ENCODE data around the gene WRAP73. TPM values are rescaled to one million over a fixed set of nuclear protein-coding genes. Genes with fewer than 3 reads are reported as not detected.
A peak's percentile ranks its signal among the peaks of the same experiment; 100 is the strongest.

The WRAP73 gene
- total RNA-seq, 1 experiment from 2014 or later: 41.2 TPM

DNA sequence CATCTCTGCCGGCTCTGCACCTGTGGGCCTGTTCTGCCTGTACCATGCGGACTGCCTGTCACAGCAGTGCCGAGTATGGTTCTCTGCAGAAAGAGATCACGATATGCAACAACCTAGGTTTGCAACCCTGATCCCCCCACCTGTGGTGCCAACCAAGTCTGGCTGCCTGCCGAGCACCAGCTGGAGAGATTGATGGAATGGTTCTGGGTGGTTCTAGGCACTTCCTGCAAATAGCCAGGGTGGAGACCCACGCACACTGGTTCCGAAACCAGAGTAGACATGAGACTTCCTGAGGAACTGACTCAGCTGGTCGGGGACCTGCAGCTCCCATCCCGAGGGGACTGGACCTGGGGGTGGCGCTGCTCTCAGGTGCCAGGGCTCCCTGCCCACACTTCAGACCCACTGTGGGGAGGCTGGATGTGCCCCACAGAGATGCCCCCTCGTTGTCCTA, 19.7 kb downstream of the WRAP73 start:
- no peak for DNase-seq (ENCODE audit: low spot score)
- Histone ChIP-seq H3K36me3 (ENCODE audit: insufficient read depth, low read length, poor library complexity, severe bottlenecking) (peaks cover 27% of the 10 kb centered on the region), H3K27ac (ENCODE audit: low read depth, low read length, poor library complexity, severe bottlenecking) (no peak overlapping the region)

DNA sequence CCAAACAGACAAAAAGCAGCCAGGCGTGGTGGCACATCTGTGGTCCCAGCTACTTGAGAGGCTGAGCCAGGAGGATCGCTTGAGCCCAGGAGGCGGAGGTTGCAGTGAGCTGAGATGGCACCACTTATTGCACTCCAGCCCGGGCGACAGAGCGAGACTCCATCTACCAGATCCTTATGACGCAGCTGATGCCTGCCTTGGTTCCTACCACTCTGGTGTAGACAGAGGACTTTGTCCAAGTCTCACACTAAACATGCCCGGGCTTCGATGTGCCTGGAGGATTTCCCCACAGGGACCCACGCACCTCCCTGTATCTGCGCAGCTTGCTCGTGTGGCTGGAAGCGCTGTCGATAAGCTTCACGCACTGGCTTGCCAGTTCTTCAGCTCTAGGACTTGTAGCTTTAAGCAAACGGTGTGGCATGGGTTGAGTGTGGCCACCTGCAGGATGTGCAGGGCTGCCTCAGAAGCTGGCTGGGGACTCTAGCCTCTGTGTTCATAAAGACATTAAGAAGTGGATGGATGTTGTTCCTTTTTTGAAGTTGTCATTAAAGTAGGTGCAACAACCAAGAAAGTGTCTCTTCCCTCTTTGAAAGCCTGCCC, 20.2 kb downstream of the WRAP73 start:
- Histone ChIP-seq H3K4me1 (ENCODE audit: insufficient read depth, low read length, poor library complexity, severe bottlenecking) (no peaks in the 10 kb centered on the region), H3K9me3 (ENCODE audit: low read depth, low read length, poor library complexity, severe bottlenecking) (no peaks in the 10 kb centered on the region), H3K4me3 (ENCODE audit: low read depth, low read length, poor library complexity, severe bottlenecking) (no peak overlapping the region), H3K27ac (ENCODE audit: low read depth, low read length, poor library complexity, severe bottlenecking) (no peak overlapping the region), H3K36me3 (ENCODE audit: insufficient read depth, low read length, poor library complexity, severe bottlenecking) (peaks cover 21% of the 10 kb centered on the region), H3K27me3 (replicated peaks; ENCODE audit: insufficient read depth, low read depth, low read length, poor library complexity) (no peaks in the 10 kb centered on the region)
- intact Hi-C loops (cut with micrococcal nuclease; ENCODE audit: unreplicated experiment): no loop called here
- ChIA-PET CTCF (interaction anchor here (1.9 kb wide), 1 partner anchor 10 kb away, joined by 7 read pairs; no protein-coding TSS in a partner anchor), POLR2A (ENCODE audit: low non-redundant PET) (no interaction called here)
- no peak for TF ChIP-seq EZH2 (IDR thresholded peaks at IDR 0.05; ENCODE audit: borderline replicate concordance, low read depth, low read length, poor library complexity, severe bottlenecking)
- TF ChIP-seq, protein P1, sequence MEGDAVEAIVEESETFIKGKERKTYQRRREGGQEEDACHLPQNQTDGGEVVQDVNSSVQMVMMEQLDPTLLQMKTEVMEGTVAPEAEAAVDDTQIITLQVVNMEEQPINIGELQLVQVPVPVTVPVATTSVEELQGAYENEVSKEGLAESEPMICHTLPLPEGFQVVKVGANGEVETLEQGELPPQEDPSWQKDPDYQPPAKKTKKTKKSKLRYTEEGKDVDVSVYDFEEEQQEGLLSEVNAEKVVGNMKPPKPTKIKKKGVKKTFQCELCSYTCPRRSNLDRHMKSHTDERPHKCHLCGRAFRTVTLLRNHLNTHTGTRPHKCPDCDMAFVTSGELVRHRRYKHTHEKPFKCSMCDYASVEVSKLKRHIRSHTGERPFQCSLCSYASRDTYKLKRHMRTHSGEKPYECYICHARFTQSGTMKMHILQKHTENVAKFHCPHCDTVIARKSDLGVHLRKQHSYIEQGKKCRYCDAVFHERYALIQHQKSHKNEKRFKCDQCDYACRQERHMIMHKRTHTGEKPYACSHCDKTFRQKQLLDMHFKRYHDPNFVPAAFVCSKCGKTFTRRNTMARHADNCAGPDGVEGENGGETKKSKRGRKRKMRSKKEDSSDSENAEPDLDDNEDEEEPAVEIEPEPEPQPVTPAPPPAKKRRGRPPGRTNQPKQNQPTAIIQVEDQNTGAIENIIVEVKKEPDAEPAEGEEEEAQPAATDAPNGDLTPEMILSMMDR (conservative IDR thresholded peaks at IDR 0.05; ENCODE audit: low read depth, low read length): no peak
- TSS peak; percentile 75 for BruUV-seq (replicated peaks)
- no peak for DNase-seq (ENCODE audit: low spot score)

More for the DNA sequence above, 19.7 kb downstream of the WRAP73 start:
- no peaks in the 10 kb centered on the region for H3K4me1 ChIP-seq (ENCODE audit: insufficient read depth, low read length, poor library complexity, severe bottlenecking)
- no TSS peak for BruUV-seq (replicated peaks)
- ChIA-PET POLR2A (ENCODE audit: low non-redundant PET) (no interaction called here), CTCF (interaction anchor here (1.9 kb wide), 1 partner anchor 11 kb away, joined by 7 read pairs; no protein-coding TSS in a partner anchor)
- TF ChIP-seq, protein P1 (conservative IDR thresholded peaks at IDR 0.05; ENCODE audit: low read depth, low read length): no peak
- no peak for TF ChIP-seq EZH2 (IDR thresholded peaks at IDR 0.05; ENCODE audit: borderline replicate concordance, low read depth, low read length, poor library complexity, severe bottlenecking)
- intact Hi-C loops (cut with micrococcal nuclease; ENCODE audit: unreplicated experiment): no loop called here
- no peak overlapping the region for H3K4me3 ChIP-seq (ENCODE audit: low read depth, low read length, poor library complexity, severe bottlenecking)
- no peaks in the 10 kb centered on the region for H3K9me3 ChIP-seq (ENCODE audit: low read depth, low read length, poor library complexity, severe bottlenecking)
- no peaks in the 10 kb centered on the region for H3K27me3 ChIP-seq (replicated peaks; ENCODE audit: insufficient read depth, low read depth, low read length, poor library complexity)

DNA sequence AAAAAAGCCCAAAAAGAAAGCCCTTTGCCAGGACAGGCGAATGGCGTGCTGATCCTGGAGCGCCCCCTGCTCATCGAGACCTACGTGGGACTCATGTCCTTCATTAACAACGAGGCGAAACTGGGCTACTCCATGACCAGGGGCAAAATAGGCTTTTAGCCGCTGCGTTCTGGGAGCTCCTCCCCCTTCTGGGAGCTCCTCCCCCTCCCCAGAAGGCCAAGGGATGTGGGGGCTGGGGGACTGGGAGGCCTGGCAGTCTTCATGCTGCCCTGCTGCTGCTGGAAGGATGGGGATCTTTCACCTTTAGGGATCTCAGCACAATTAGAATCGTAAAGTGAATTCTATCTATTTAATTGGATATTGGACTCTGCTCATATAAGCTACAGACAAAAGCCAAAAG, 21.5 kb downstream of the WRAP73 start:
- TF ChIP-seq EZH2 (IDR thresholded peaks at IDR 0.05; ENCODE audit: borderline replicate concordance, low read depth, low read length, poor library complexity, severe bottlenecking): no peak
- TF ChIP-seq, protein P1 (conservative IDR thresholded peaks at IDR 0.05; ENCODE audit: low read depth, low read length): no peak
- H3K9me3 ChIP-seq (ENCODE audit: low read depth, low read length, poor library complexity, severe bottlenecking): no peaks in the 10 kb centered on the region
- ChIA-PET CTCF (no interaction called here), POLR2A (ENCODE audit: low non-redundant PET) (no interaction called here)
- H3K4me3 ChIP-seq (ENCODE audit: low read depth, low read length, poor library complexity, severe bottlenecking): no peak overlapping the region
- DNase-seq (ENCODE audit: low spot score): no peak
- peaks cover 11% of the 10 kb centered on the region for H3K36me3 ChIP-seq (ENCODE audit: insufficient read depth, low read length, poor library complexity, severe bottlenecking)
- H3K4me1 ChIP-seq (ENCODE audit: insufficient read depth, low read length, poor library complexity, severe bottlenecking): no peaks in the 10 kb centered on the region
- H3K27ac ChIP-seq (ENCODE audit: low read depth, low read length, poor library complexity, severe bottlenecking): no peak overlapping the region
- intact Hi-C loops (cut with micrococcal nuclease; ENCODE audit: unreplicated experiment): no loop called here
- no TSS peak for BruUV-seq (replicated peaks)
- H3K27me3 ChIP-seq (replicated peaks; ENCODE audit: insufficient read depth, low read depth, low read length, poor library complexity): no peaks in the 10 kb centered on the region
